Karpas-422 (cell line): Measurements from ENCODE around the gene NLRC5. TPM values are rescaled to one million over a fixed set of nuclear protein-coding genes. Genes with fewer than 3 reads are reported as not detected.

Experiments
- DNase-seq: peaks from one replicate; pipeline ENCODE4 v3.0.0-alpha.2; 2015
- H2AFZ ChIP-seq: fragments of 200-600 bp; sonication (generic); 2 replicates; pipeline ENCODE4 v1.6.1; 2014; ENCODE audit warnings: antibody characterized with exemption, low read length, mixed read lengths
- H3K27ac ChIP-seq: fragments of 200-600 bp; sonication (generic); 2 replicates; pipeline ENCODE4 v1.5.1; 2014; ENCODE audit warnings: mild to moderate bottlenecking, low read length, moderate library complexity
- H3K27me3 ChIP-seq: fragments of 200-600 bp; sonication (generic); 2 replicates; pipeline ENCODE4 v1.6.1; 2014; ENCODE audit warnings: low read length, mixed read lengths
- H3K36me3 ChIP-seq: fragments of 200-600 bp; sonication (generic); 2 replicates; pipeline ENCODE4 v1.6.1; 2014; ENCODE audit warnings: low read length, mixed read lengths; ENCODE audit not compliant: insufficient read depth
- H3K4me1 ChIP-seq: fragments of 200-600 bp; sonication (generic); 2 replicates; pipeline ENCODE4 v1.6.1; 2014; ENCODE audit warnings: mild to moderate bottlenecking, low read length, mixed read lengths
- H3K4me2 ChIP-seq: fragments of 200-600 bp; sonication (generic); 2 replicates; pipeline ENCODE4 v1.6.1; 2014; ENCODE audit warnings: low read length, low read depth, mild to moderate bottlenecking; ENCODE audit not compliant: poor library complexity, severe bottlenecking
- H3K4me3 ChIP-seq: fragments of 200-600 bp; sonication (generic); 2 replicates; pipeline ENCODE4 v1.5.1; 2014; ENCODE audit warnings: mild to moderate bottlenecking, antibody characterized with exemption, low read length, mixed read lengths
- H3K79me2 ChIP-seq: fragments of 200-600 bp; sonication (generic); 2 replicates; pipeline ENCODE4 v1.6.1; 2014; ENCODE audit warnings: mild to moderate bottlenecking, low read length, mixed read lengths
- H3K9ac ChIP-seq: fragments of 200-600 bp; sonication (generic); 2 replicates; pipeline ENCODE4 v1.6.0; 2014; ENCODE audit warnings: low read length
- H3K9me2 ChIP-seq: fragments of 200-600 bp; sonication (generic), shearing (Covaris generic); replicated peaks from 2 replicates; pipeline ENCODE4 v1.6.0; 2014; ENCODE audit warnings: mild to moderate bottlenecking, low read length, moderate library complexity; ENCODE audit not compliant: insufficient read depth
- H3K9me3 ChIP-seq: fragments of 300-700, 200-600 bp; sonication (generic); 2 replicates; pipeline ENCODE4 v1.6.1; 2014; ENCODE audit warnings: low read length, mixed read lengths
- H4K20me1 ChIP-seq: fragments of 200-600 bp; sonication (generic); 2 replicates; pipeline ENCODE4 v1.6.1; 2014; ENCODE audit warnings: mild to moderate bottlenecking, antibody characterized with exemption, low read length, low read depth; ENCODE audit not compliant: insufficient read depth
- total RNA-seq: library from RNA; depleted of rRNA; stranded (reverse); fragments of >200 nt; shearing (Covaris generic); gene quantifications from 2 replicates; pipeline ENCODE4 v1.2.3, GENCODE V29; 2014; ENCODE audit warnings: low replicate concordance; rRNA removed

The NLRC5 gene
- total RNA-seq, 1 experiment from 2014 or later = 116 TPM

GRCh38 chr16:57128771-57129389 lies 139.5 kb downstream of the NLRC5 start:
- H3K9me3 ChIP-seq = no peaks in the 10 kb centered on the region
- H3K4me3 ChIP-seq = no peak overlapping the region
- H3K27ac ChIP-seq = no peak overlapping the region
- H3K4me1 ChIP-seq = no peaks in the 10 kb centered on the region
- no peak overlapping the region for H3K9ac ChIP-seq
- no peaks in the 10 kb centered on the region for H3K36me3 ChIP-seq
- no peaks in the 10 kb centered on the region for H4K20me1 ChIP-seq
- H3K27me3 ChIP-seq = no peaks in the 10 kb centered on the region
- no peak overlapping the region for H2AFZ ChIP-seq
- DNase-seq = no peak
- H3K4me2 ChIP-seq = no peak overlapping the region
- H3K9me2 ChIP-seq = no peaks in the 10 kb centered on the region
- H3K79me2 ChIP-seq = no peaks in the 10 kb centered on the region

DNA sequence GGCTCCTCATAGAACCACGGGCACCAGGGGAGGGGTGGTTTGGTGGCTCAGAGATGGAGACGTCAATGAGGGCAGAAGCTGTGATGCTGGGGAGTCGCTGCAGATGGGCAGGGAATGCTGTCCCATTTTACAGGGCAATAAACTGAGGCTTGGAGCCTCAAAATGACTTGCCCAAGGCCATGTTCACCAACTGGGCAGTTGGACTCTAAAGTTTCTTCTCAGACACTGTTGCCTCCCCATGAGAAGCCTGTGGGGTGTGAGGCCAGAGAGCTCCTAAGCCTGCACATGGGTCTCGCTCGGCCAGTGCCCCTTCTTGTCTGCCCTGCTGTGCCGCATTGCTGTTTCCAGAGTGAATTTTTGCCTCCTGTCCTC lies 141.6 kb downstream of the NLRC5 start:
- Histone ChIP-seq H3K27ac (no peak overlapping the region), H2AFZ (no peak overlapping the region), H3K36me3 (no peaks in the 10 kb centered on the region), H3K9me3 (no peaks in the 10 kb centered on the region), H3K79me2 (no peaks in the 10 kb centered on the region), H3K4me1 (no peaks in the 10 kb centered on the region), H3K4me2 (no peak overlapping the region), H3K4me3 (no peak overlapping the region), H3K9me2 (no peaks in the 10 kb centered on the region), H3K27me3 (no peaks in the 10 kb centered on the region), H4K20me1 (no peaks in the 10 kb centered on the region), H3K9ac (no peak overlapping the region)
- DNase-seq = no peak

- Histone ChIP-seq H3K4me1 (no peaks in the 10 kb centered on the region), H3K4me2 (no peak overlapping the region), H3K27me3 (no peaks in the 10 kb centered on the region), H4K20me1 (no peaks in the 10 kb centered on the region), H3K9me2 (no peaks in the 10 kb centered on the region), H3K27ac (no peak overlapping the region), H3K79me2 (no peaks in the 10 kb centered on the region), H3K9ac (no peak overlapping the region), H3K9me3 (no peaks in the 10 kb centered on the region), H3K36me3 (no peaks in the 10 kb centered on the region), H3K4me3 (no peak overlapping the region), H2AFZ (no peak overlapping the region)
- DNase-seq = no peak
These were observed 142.1 kb downstream of the NLRC5 start for GRCh38 chr16:57131351-57131970.

DNA sequence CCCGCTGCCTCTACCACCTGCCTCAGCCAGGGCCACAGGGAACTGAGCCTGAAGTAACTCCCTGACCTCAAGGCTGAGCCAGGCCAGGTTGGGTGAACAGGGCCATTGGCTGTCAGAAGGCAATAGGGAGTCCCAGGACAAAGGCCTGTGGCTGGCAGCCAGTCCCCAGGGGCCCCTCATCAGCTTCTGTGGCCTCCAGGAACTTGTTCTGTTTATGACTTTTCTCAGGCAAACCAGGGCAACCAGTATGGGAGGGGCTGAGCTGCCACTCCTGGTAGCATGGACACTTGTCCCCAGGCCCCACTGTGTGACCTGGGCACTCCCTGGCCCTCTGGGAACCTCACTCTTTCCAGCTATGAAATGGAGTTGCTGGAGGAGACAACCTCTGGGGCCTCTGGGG lies 143.1 kb downstream of the NLRC5 start:
- no peak overlapping the region for H3K27ac ChIP-seq

DNA sequence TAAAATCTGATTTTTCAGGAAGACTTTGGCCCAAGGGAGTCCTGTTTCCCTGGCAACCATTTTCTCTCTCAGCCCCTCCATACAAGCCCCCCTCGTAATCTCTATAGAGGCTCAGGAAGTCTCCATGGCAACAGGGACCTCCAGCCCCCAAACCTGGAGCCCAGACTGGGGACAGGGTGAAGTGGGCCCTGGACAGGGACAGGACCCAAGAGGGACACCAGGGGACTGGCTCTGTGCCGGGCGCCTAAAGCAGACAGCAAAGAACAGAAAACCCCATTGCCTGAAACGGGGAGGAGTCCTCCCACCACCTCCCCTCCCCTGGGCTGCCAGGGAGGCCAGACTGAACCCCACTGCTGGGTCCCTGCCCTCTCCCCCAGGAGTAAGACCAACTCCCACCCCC lies 143.7 kb downstream of the NLRC5 start:
- DNase-seq = no peak
- H3K4me1 ChIP-seq = no peaks in the 10 kb centered on the region
- H3K79me2 ChIP-seq = no peaks in the 10 kb centered on the region
- H3K9ac ChIP-seq = no peak overlapping the region
- H3K27ac ChIP-seq = no peak overlapping the region
- no peaks in the 10 kb centered on the region for H3K9me2 ChIP-seq
- no peaks in the 10 kb centered on the region for H3K27me3 ChIP-seq
- H3K36me3 ChIP-seq = no peaks in the 10 kb centered on the region
- no peak overlapping the region for H3K4me2 ChIP-seq
- H3K9me3 ChIP-seq = no peaks in the 10 kb centered on the region
- no peaks in the 10 kb centered on the region for H4K20me1 ChIP-seq
- H3K4me3 ChIP-seq = no peak overlapping the region
- no peak overlapping the region for H2AFZ ChIP-seq

More for the DNA sequence above, 143.1 kb downstream of the NLRC5 start:
- Histone ChIP-seq H3K4me3 (no peak overlapping the region), H3K79me2 (no peaks in the 10 kb centered on the region), H3K36me3 (no peaks in the 10 kb centered on the region), H3K9me2 (no peaks in the 10 kb centered on the region), H3K4me2 (no peak overlapping the region), H3K27me3 (no peaks in the 10 kb centered on the region), H3K9me3 (no peaks in the 10 kb centered on the region), H3K4me1 (no peaks in the 10 kb centered on the region), H3K9ac (no peak overlapping the region), H4K20me1 (no peaks in the 10 kb centered on the region), H2AFZ (no peak overlapping the region)
- no peak for DNase-seq

Other genes with a start within 250 kb of the NLRC5 start
- gene SLC12A3, start 124.3 kb upstream of the NLRC5 start, total RNA-seq = 0.14 TPM in 1 of 2 replicates, not detected in the other
- gene HERPUD1, start 57.4 kb upstream of the NLRC5 start, total RNA-seq = 98.1 and 112 TPM in 2 replicates
- 0.32 and 0.48 TPM in 2 replicates for gene CETP, start 27.6 kb upstream of the NLRC5 start, total RNA-seq
- gene CPNE2, start 103.0 kb downstream of the NLRC5 start, total RNA-seq = 4.6 and 5.1 TPM in 2 replicates
- 84.0 and 98.4 TPM in 2 replicates for gene PSME3IP1, start 196.5 kb downstream of the NLRC5 start, total RNA-seq
- 23.7 and 26.4 TPM in 2 replicates for gene RSPRY1, start 196.8 kb downstream of the NLRC5 start, total RNA-seq